GM19328 (cell line): ENCODE data around the gene USP32.

Source experiments
- ATAC-seq: cut with Tn5 transposase; IDR thresholded peaks from one replicate; pipeline ENCODE4 v1.9.1; 2021; ENCODE audit warnings: mild to moderate bottlenecking, moderate library complexity; ENCODE audit not compliant: unreplicated experiment

The USP32 gene

GRCh38 chr17:60160829-60161501, 231.0 kb downstream of the USP32 start:
- ATAC-seq, result no peak

DNA sequence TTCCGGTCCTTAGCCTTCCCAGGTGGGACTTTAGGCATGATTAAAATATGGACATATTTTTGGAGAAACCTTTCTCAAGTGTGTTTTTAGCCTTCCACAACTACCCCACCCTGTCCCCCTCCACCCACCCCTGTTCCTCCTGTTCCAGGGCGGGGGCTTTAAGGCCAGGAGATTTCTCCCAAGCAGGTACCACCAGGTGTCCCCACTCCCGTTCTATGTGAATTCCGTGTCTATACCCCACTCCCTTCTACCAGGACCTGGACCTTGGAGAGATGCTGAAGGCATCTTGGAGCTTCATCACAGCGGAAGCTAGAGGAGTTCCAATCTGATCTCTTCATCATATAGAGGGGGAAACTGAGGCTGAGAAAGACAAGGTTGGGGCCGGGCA, 232.5 kb downstream of the USP32 start:
- no peak for ATAC-seq

- no peak for ATAC-seq
Observed at GRCh38 chr17:60158751-60159478, 233.0 kb downstream of the USP32 start.

DNA sequence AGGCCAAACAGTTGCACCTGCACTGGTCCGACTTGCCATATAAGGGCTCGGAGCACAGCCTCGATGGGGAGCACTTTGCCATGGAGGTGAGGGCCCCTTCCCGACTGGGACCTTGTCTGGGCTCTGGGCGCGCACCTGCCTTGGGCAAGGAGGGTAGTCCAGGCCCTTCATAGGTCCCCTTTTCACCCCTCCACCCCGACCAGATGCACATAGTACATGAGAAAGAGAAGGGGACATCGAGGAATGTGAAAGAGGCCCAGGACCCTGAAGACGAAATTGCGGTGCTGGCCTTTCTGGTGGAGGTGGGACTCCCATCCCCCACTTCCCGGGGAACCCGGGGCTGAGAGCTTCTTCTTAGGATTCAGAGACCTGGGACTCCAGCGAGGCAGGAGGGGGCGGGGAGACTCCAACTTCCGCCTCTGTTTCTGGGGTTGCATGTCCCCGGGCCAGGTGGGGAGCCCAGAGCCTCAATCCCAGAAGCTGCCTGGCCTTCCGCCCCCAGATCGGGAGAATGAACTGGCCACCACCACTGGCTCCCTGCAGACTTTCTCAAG, 234.4 kb downstream of the USP32 start:
- no peak for ATAC-seq

- no peak for ATAC-seq
Observed at GRCh38 chr17:60156746-60157145, 235.2 kb downstream of the USP32 start.

- ATAC-seq, result no peak
Observed at GRCh38 chr17:60155815-60156214, 236.1 kb downstream of the USP32 start.

DNA sequence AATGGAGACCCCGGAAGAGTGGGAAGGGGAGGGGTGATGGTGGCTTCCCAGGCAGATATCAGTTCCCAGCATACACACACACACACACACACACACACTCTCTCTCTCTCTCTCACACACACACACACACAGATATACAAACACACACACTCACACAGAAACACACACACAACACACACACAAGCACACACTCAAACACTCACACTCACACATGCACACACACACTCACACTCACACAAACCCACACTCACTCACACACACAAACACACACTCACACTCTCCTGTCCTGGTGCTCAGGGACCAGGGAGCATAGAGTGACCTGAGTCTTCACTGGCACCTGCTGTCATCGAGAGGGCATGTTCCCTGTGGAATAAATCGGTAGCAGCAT, 236.5 kb downstream of the USP32 start:
- no peak for ATAC-seq

- ATAC-seq, result no peak
Observed at GRCh38 chr17:60154616-60155426, 237.1 kb downstream of the USP32 start.

- no peak for ATAC-seq
Observed at GRCh38 chr17:60153606-60154390, 238.1 kb downstream of the USP32 start.

GRCh38 chr17:60151355-60151754, 240.6 kb downstream of the USP32 start:
- no peak for ATAC-seq

DNA sequence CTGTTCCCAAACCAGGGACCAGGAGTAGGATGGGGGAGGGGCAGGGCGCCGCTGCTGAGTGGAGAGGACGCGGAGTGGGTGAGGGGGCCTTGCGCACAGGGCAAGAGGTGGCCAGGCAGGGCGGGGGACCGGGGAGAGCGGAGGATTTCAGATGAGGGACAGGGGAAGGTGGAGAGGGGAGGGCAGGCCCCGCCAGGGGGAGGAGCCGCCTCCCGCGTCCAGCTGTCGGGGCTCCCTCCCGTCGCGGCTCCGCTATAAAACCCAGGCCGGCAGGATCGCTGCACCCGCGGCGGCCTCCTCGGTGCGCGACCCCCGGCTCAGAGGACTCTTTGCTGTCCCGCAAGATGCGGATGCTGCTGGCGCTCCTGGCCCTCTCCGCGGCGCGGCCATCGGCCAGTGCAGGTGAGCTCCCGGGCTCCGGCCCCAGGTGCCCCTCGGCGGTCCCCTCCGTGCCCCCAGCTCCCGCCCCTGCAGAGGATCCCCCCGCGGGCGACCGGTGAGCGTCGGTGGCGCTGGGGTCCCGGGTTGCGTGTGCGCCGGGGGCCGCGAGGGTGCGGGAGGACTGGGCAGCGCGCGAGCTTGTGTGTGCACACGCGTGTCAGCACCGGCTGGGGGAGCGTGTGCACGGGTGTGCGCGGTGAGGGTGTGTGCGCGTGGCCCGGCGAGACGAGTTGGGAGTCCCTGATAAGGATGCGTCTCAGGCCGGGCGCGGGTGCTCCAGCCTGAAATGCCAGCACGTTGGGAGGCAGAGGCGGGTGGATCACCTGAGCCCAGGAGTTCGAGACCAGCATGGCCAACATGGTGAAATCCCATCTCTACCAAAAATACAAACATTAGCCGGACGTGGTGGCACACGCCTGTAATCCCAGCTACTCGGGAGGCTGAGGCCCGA, 242.0 kb downstream of the USP32 start, which contains the start of gene CA4:
TSS of gene CA4 (plus strand) at position 283 of the 892 bp plus-strand sequence. CDS start at position 345, 62 bp downstream.
- no peak for ATAC-seq

DNA sequence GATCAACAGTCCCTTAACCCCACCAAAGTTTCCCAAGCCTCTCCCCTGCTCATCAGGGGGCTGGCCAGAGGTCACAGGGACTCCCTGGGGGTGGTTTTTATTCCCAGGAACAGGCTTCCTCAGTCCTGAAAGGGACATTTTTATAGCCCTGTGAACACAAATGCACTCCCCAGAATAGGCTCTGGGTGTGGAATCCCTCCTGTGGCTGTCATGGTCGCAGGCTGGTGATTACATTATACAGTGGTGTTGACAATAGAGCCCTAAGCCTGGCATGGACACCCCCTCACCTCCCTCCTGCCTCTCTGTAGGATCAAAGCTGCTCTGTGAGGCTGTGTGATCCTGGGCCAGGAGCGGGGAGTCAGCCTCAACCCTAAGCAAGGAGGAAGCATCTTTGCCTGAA, 243.6 kb downstream of the USP32 start:
- no peak for ATAC-seq

- ATAC-seq, result no peak
Observed at GRCh38 chr17:60147553-60148223, 244.2 kb downstream of the USP32 start.

DNA sequence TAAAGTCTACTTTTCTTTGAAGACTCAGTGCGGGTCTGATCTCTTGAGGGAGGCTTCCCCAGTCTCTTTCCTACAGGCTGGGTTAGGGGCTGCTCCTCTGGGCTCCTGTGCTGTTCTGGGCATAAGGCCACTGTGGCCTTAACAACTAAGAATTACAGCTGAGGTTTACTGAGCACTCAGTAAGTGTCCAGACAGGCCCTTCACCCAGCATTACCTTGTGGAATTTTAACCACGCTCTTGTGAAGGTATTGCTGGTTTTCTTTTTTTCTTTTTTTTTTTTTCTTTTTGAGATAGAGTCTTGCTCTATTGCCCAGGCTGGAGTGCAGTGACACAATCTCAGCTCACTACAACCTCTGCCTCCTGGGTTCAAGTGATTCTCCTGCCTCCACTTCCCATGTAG, 245.7 kb downstream of the USP32 start:
- no peak for ATAC-seq

- no peak for ATAC-seq
Observed at GRCh38 chr17:60145006-60145935, 246.7 kb downstream of the USP32 start.

GRCh38 chr17:60142872-60143499, 248.9 kb downstream of the USP32 start:
- ATAC-seq, result no peak
